Amygdala (tissue), 56 donors: ENCODE measurements around the gene RAB22A.
A peak's percentile ranks its signal among the peaks of the same experiment; 100 is the strongest.

Experiments used
- DNase-seq, 56 donors: peaks; one replicate each; lab custom pipeline; 2025; lab: John Stamatoyannopoulos, UW

RAB22A gene

GRCh38 chr20:58378704-58379103 lies 69.2 kb downstream of the RAB22A start:
- no peak for DNase-seq

- no peak for DNase-seq
These were observed 72.1 kb downstream of the RAB22A start for GRCh38 chr20:58381627-58382026.

GRCh38 chr20:58382096-58382495 lies 72.6 kb downstream of the RAB22A start:
- DNase-seq, result no peak

- DNase-seq, result no peak
These were observed 75.3 kb downstream of the RAB22A start for GRCh38 chr20:58384821-58385220.

- no peak for DNase-seq
These were observed 78.6 kb downstream of the RAB22A start for GRCh38 chr20:58388028-58388601.

GRCh38 chr20:58388882-58389323 lies 79.4 kb downstream of the RAB22A start, which contains the start of gene VAPB:
Gene VAPB, plus strand, starts transcription at chr20:58389229. Its CDS starts 231 bp downstream, at chr20:58389460.
- peak; percentile 55 to 98 (median 92) for DNase-seq

- peak in 10 of 56 donors; percentile 29 to 64 (median 46) for DNase-seq
These were observed 79.9 kb downstream of the RAB22A start for GRCh38 chr20:58389324-58389967.

GRCh38 chr20:58389968-58390658 lies 80.6 kb downstream of the RAB22A start:
- peak in 1 of 56 donors; percentile 6 for DNase-seq

- no peak for DNase-seq
These were observed 81.1 kb downstream of the RAB22A start for GRCh38 chr20:58390659-58391035.

- DNase-seq, result no peak
These were observed 82.8 kb downstream of the RAB22A start for GRCh38 chr20:58392286-58392685.

GRCh38 chr20:58393299-58393698 lies 83.8 kb downstream of the RAB22A start:
- no peak for DNase-seq

- no peak for DNase-seq
These were observed 85.3 kb downstream of the RAB22A start for GRCh38 chr20:58394801-58395200.

GRCh38 chr20:58395604-58396003 lies 86.1 kb downstream of the RAB22A start:
- DNase-seq, result no peak

- DNase-seq, result no peak
These were observed 87.9 kb downstream of the RAB22A start for GRCh38 chr20:58397429-58397828.

GRCh38 chr20:58398254-58398653 lies 88.7 kb downstream of the RAB22A start:
- DNase-seq, result no peak

GRCh38 chr20:58399926-58400325 lies 90.4 kb downstream of the RAB22A start:
- DNase-seq, result no peak

- no peak for DNase-seq
These were observed 91.6 kb downstream of the RAB22A start for GRCh38 chr20:58401162-58401561.

- DNase-seq, result no peak
These were observed 92.8 kb downstream of the RAB22A start for GRCh38 chr20:58402305-58402704.

- DNase-seq, result no peak
These were observed 93.3 kb downstream of the RAB22A start for GRCh38 chr20:58402827-58403226.

- no peak for DNase-seq
These were observed 93.8 kb downstream of the RAB22A start for GRCh38 chr20:58403272-58403671.

GRCh38 chr20:58405504-58406291 lies 96.2 kb downstream of the RAB22A start:
- DNase-seq, result no peak
